Superior temporal gyrus (tissue), 1 donor: ENCODE data around the gene MGAT5.

Source experiments
- DNase-seq: peaks from one replicate; pipeline ENCODE4 v3.0.0-alpha.2; 2016; ENCODE audit errors: extremely low spot score

The MGAT5 gene

GRCh38 chr2:134449751-134450513 lies 196.1 kb downstream of the MGAT5 start:
- DNase-seq: no peak

GRCh38 chr2:134451347-134451630 lies 197.4 kb downstream of the MGAT5 start:
- DNase-seq: no peak

- no peak for DNase-seq
Observed at GRCh38 chr2:134452042-134452733, 198.3 kb downstream of the MGAT5 start.

- no peak for DNase-seq
Observed at GRCh38 chr2:134453476-134453875, 199.6 kb downstream of the MGAT5 start.

GRCh38 chr2:134453973-134454372 lies 200.1 kb downstream of the MGAT5 start:
- DNase-seq: no peak

GRCh38 chr2:134454426-134454825 lies 200.6 kb downstream of the MGAT5 start:
- no peak for DNase-seq

- no peak for DNase-seq
Observed at GRCh38 chr2:134454931-134455330, 201.1 kb downstream of the MGAT5 start.

GRCh38 chr2:134455426-134455825 lies 201.6 kb downstream of the MGAT5 start:
- no peak for DNase-seq

GRCh38 chr2:134457353-134457752 lies 203.5 kb downstream of the MGAT5 start:
- DNase-seq: no peak

GRCh38 chr2:134457765-134458472 lies 204.0 kb downstream of the MGAT5 start:
- DNase-seq: no peak

- DNase-seq: no peak
Observed at GRCh38 chr2:134458473-134458853, 204.6 kb downstream of the MGAT5 start.

GRCh38 chr2:134458950-134459349 lies 205.1 kb downstream of the MGAT5 start:
- no peak for DNase-seq

GRCh38 chr2:134459706-134460406 lies 206.0 kb downstream of the MGAT5 start:
- DNase-seq: no peak

- peak; percentile 68 for DNase-seq
Observed at GRCh38 chr2:134460583-134460998, 206.7 kb downstream of the MGAT5 start.

GRCh38 chr2:134461511-134461910 lies 207.6 kb downstream of the MGAT5 start:
- DNase-seq: no peak

GRCh38 chr2:134462275-134462674 lies 208.4 kb downstream of the MGAT5 start:
- no peak for DNase-seq

- DNase-seq: no peak
Observed at GRCh38 chr2:134462791-134463698, 209.2 kb downstream of the MGAT5 start.

GRCh38 chr2:134463699-134464022 lies 209.8 kb downstream of the MGAT5 start:
- no peak for DNase-seq

GRCh38 chr2:134465228-134466105 lies 211.6 kb downstream of the MGAT5 start:
- DNase-seq: no peak

GRCh38 chr2:134466141-134466540 lies 212.3 kb downstream of the MGAT5 start:
- no peak for DNase-seq
